Activated naive CD8-positive, alpha-beta T cell (primary cell): ENCODE results near the gene ANXA2R.

Experiments used
- H3K27ac Mint-ChIP-seq: one replicate; pipeline ENCODE4 v1.8.0; 2021; ENCODE audit warnings: mixed read lengths
- H3K27me3 Mint-ChIP-seq: one replicate; pipeline ENCODE4 v1.8.0; 2021; ENCODE audit warnings: mixed read lengths
- H3K36me3 Mint-ChIP-seq: one replicate; pipeline ENCODE4 v1.8.0; 2021; ENCODE audit warnings: mixed read lengths
- H3K4me1 Mint-ChIP-seq: one replicate; pipeline ENCODE4 v1.8.0; 2021; ENCODE audit warnings: low read depth, mixed read lengths
- H3K4me3 Mint-ChIP-seq: one replicate; pipeline ENCODE4 v1.8.0; 2021; ENCODE audit warnings: mild to moderate bottlenecking, mixed read lengths
- H3K9me3 Mint-ChIP-seq: one replicate; pipeline ENCODE4 v1.8.0; 2021; ENCODE audit warnings: low read depth, mixed read lengths

Gene ANXA2R

DNA sequence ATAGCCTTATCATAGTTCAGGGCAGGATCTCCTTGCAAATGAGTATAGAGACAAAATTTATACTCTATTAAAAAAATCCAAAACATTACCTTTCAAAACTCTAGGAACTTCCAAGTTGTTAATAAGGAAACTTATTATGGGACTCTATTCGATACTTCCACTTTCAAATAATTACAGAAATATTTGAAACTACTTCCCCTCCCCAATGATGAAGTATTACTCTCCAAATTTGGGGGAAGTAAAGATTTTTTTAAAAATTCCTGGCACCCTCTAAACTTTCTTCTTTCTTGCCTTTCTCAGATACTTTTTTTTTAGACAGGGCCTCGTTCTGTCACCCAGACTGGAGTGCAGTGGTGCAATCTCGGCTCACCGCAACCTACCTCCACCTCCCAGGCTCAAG lies 35.1 kb downstream of the ANXA2R start:
- Mint-ChIP-seq H3K27ac (no peak overlapping the region), H3K36me3 (no peaks in the 10 kb centered on the region), H3K27me3 (no peaks in the 10 kb centered on the region), H3K4me3 (no peak overlapping the region), H3K9me3 (no peaks in the 10 kb centered on the region), H3K4me1 (peaks cover 30% of the 10 kb centered on the region)

DNA sequence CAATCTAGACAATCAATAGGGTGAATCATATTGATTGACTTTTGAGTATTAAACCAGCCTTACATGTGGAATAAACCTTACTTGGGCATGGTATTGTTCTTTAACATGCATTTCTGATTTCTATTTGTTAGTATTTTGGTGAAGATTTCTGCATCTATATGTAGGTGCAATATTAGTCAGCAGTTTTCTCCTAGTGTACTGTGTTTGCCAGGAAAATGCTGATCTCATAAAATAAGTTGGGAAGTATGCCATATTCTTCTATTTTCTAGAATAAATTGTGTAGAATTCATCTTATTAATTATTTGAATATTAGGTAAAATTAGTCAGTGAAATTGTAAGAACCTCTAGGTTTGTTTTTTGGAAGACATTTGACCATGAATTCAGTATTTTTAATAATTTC lies 38.4 kb downstream of the ANXA2R start:
- H3K9me3 Mint-ChIP-seq, result no peaks in the 10 kb centered on the region
- no peak overlapping the region for H3K4me3 Mint-ChIP-seq
- H3K27ac Mint-ChIP-seq, result no peak overlapping the region
- H3K36me3 Mint-ChIP-seq, result no peaks in the 10 kb centered on the region
- no peaks in the 10 kb centered on the region for H3K27me3 Mint-ChIP-seq
- H3K4me1 Mint-ChIP-seq, result peaks cover 18% of the 10 kb centered on the region

DNA sequence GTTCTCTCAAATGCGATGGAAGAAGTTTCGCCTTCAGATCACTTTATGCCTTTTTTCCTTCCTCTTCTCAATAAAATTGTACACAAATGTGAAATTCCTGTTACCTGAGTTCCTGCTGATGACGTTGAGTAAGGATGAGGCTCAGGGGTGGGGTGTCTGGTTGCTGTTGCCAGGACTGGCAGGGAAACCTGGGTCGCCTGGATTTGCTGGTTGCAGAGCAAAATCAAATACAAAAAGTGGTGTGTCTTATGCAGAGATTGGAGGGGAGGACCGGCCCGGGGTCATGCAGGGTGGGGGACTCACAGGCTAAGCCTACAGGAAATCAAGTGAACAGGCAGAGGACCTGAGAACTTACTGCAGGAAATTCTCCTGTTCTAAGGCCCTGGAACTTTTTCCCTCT lies 39.2 kb downstream of the ANXA2R start:
- Mint-ChIP-seq H3K36me3 (no peaks in the 10 kb centered on the region), H3K27me3 (no peaks in the 10 kb centered on the region), H3K9me3 (no peaks in the 10 kb centered on the region), H3K27ac (no peak overlapping the region), H3K4me1 (peaks cover 18% of the 10 kb centered on the region), H3K4me3 (no peak overlapping the region)

DNA sequence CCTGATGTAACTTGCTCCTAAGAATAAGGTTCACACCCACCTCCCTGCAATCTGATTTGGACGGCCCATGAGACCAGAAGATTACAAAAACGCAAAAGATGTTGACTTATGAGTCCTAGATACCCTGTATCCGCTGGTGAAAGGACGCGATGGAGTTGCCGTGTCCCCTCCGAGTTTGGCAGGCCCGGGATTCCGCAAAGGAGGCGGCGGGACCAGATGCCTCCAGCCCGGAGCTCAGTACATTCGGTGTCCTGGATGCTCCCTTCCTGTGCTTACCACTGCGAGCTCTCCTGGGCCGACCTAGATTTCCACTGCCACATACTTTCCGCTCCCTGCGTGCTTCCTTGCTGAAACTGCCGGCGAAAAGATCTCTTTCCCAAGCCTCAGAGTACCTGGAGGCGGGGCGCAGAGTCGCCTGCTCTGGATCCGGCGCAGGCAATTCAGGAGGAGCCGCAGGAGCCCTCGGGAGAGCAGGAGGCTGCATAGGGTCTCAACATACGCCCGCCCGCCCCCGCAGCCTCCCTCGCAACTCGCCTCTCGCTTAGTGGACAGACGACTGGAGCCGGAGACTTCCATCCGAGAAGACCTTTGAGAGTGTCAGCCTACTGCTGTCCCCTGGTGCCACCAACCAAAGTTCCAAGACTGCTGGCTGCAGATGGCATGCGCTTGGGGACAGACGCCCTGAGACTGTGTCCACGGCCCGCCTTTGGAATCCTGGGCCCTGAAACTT lies 39.8 kb downstream of the ANXA2R start:
- H3K4me3 Mint-ChIP-seq, result no peak overlapping the region
- H3K27me3 Mint-ChIP-seq, result no peaks in the 10 kb centered on the region
- H3K27ac Mint-ChIP-seq, result peak overlapping the region; percentile 12
- no peaks in the 10 kb centered on the region for H3K9me3 Mint-ChIP-seq
- H3K36me3 Mint-ChIP-seq, result no peaks in the 10 kb centered on the region
- H3K4me1 Mint-ChIP-seq, result peaks cover 21% of the 10 kb centered on the region

DNA sequence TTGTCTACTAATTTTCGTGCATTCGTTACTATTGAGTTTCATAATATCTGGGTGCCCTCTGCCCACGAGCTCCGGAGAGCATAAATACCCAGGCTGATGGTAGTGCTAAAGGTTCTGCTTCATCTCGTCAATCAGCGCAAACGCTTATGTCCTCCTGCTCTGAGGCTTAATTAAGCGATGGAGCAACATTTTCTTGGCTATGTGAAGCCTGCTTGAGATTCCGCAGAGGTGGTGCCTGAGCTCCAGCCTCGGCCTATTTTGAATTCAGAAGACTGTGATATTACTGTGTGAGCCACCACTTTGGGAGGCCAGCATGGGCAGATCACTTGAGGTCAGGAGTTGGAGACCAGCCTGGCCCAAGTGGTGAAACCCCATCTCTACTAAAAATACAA lies 44.8 kb downstream of the ANXA2R start:
- no peaks in the 10 kb centered on the region for H3K36me3 Mint-ChIP-seq
- no peaks in the 10 kb centered on the region for H3K9me3 Mint-ChIP-seq
- peaks cover 36% of the 10 kb centered on the region for H3K4me1 Mint-ChIP-seq
- H3K27ac Mint-ChIP-seq, result peak overlapping the region; percentile 99
- H3K4me3 Mint-ChIP-seq, result peak overlapping the region; percentile 96
- H3K27me3 Mint-ChIP-seq, result no peaks in the 10 kb centered on the region

DNA sequence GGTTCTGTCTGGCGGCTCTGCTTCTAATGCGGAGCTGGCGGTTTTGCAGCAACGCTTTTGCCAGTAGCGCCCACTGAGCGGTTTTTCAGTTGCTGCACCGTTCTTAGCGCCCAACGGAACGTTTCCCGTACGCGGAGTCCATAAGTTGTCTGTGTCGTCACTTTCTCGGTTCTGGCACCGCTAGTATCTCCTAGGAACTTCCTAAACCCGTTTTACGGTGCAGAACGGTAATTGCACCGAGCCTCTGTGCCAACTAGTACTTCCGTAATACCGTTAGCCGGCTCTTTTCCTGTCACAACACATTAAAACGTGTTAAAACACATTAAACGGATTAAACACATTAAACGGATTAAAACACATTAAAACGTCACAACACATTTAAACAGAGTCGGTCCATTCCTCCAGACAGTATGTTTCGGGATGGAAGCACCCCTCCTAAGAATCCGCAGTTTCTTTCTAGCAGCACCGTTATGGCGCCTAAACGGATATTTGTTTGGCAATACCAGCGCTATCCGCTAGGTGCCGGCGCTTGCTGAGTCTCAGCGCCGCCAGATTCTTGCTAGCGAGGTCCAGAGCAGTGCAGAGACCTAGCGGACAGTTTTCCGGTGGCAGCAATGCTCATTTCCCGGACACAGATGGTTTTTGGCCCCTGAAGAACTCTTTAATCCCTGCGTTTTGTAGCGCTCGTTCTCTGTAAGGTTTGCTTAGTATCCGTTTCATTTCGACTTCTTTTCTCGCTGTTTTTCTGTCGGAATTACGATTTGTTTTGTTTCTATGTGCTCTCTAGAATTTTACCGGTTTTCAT lies 45.4 kb downstream of the ANXA2R start:
- Mint-ChIP-seq H3K9me3 (no peaks in the 10 kb centered on the region), H3K36me3 (no peaks in the 10 kb centered on the region), H3K4me1 (peaks cover 39% of the 10 kb centered on the region), H3K4me3 (peak overlapping the region; percentile 96), H3K27ac (peak overlapping the region; percentile 99), H3K27me3 (no peaks in the 10 kb centered on the region)

DNA sequence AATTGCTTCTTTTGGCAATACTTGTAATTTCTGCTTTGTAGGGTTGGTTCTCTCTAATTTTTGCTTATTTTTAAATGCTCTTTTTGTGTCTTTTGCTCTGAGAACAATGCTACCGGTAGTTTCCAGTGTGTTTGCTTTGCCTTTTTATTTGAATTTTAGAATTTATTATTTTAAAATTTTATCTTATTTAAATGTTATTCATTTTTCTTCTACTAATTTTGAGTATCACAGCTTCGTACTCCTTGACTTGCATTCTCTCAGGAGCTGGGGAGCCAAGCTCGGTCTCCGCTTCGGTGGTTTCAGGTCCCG lies 45.9 kb downstream of the ANXA2R start:
- Mint-ChIP-seq H3K4me1 (peaks cover 43% of the 10 kb centered on the region), H3K27me3 (no peaks in the 10 kb centered on the region), H3K4me3 (peak overlapping the region; percentile 96), H3K27ac (peak overlapping the region; percentile 99), H3K9me3 (no peaks in the 10 kb centered on the region), H3K36me3 (no peaks in the 10 kb centered on the region)

DNA sequence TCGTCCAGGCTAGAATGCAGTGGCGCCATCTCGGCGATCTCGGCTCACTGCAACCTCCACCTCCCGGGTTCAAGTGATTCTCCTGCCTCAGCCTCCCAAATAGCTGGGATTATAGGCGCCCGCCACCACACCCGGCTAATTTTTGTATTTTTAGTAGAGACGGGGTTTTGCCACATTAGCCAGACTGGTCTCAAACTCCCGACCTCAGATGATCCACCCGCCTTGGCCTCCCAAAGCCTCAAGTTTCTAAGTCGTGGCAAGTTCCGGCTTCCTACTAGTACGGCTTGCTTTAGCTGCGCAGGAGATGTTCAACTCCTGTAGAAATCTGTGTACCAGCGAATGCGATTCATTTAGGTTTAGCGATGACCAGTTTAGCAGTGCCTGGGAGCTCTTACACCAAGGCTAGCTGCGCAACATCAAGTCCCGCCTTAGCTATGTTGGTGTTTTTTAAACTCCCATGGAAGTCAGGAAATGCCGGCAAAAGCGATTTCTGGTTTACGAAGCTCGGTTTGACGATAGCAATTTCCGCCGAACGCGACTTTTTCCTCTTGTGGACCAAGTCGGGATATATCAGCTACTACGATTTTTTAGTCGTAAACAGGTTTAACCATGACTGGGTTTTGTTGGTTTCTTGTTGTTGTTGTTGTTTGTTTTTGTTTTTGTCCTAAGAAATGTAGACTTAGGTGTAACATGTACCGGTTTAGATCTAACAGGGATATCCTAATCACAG lies 46.4 kb downstream of the ANXA2R start:
- Mint-ChIP-seq H3K4me1 (peaks cover 49% of the 10 kb centered on the region), H3K27ac (peak overlapping the region; percentile 99), H3K36me3 (no peaks in the 10 kb centered on the region), H3K27me3 (no peaks in the 10 kb centered on the region), H3K4me3 (peak overlapping the region; percentile 96), H3K9me3 (no peaks in the 10 kb centered on the region)

DNA sequence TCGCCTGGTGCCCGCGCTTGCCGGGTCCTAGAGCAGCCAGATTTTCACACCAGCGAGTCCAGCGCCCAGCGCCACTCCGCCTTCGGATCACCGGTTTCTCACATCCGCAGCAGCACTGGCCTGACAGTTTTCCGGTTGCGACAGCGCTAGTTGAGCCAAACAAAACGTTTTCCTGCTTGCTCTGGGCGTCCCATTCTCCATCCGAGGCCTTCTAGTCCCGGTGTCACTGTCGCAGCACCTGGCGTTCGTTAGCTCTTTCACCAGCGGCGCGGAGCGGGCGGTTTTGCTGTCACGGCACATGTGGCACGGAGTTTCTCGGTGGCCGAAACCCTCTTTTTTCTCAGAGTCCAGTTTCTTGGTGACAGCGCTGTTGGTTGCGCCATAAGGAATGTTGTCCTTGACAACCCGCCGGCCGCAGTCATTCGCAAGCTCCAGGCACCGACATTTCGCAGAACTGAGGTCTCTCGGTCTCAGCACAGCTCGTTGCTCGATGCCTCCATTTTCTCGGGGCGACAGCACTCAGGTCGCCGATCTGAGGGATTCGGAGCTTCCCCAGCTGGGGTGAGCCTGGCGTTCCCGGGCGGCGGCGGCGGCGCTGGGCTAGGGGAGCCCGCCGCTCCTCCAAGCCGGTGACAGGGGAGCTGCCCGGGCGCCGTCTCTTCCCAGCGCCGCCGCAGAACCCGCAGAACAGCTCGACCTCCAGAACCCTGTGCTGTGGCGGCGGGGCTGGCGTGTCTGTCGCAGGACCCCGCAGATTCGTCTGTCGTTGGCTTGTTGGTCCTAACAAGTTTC lies 47.8 kb downstream of the ANXA2R start:
- H3K27me3 Mint-ChIP-seq, result no peaks in the 10 kb centered on the region
- H3K4me1 Mint-ChIP-seq, result peaks cover 61% of the 10 kb centered on the region
- H3K4me3 Mint-ChIP-seq, result peak overlapping the region; percentile 96
- no peaks in the 10 kb centered on the region for H3K9me3 Mint-ChIP-seq
- peak overlapping the region; percentile 99 for H3K27ac Mint-ChIP-seq
- H3K36me3 Mint-ChIP-seq, result peaks cover 4% of the 10 kb centered on the region

DNA sequence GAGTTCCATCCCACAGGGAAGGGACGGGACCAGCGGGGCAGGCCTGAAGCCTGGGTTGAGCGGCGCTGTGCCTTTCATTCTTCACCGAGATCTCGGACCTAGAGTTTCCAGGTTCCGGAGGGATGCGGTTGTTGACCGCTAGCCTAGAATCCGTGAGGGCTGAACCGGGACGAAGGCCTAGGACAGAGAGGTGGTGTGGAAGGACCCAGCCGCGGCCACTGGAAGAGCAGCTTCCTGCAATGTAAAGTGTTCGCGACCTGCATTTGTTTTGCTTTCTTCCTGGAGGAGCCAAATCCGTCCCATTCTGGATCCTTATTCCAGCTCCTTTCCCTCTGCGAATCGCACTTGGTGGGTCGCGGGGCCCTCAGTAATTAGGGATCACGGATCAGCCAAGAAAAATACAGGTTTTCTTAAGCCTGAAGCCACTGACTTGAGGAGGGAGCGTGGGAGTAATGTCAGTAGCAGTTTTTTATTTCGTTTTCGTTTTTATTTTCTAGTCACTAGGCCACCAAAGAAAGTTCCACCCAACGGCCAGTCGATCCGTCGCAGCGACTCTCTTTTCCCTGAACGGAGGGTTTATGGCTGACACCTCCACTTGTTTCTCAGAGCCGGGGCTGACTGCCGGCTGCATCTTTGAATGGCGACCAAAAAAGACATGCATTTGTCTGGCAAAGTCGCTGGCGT lies 48.6 kb downstream of the ANXA2R start:
- Mint-ChIP-seq H3K4me1 (peaks cover 67% of the 10 kb centered on the region), H3K27ac (peak overlapping the region; percentile 99), H3K4me3 (peak overlapping the region; percentile 96), H3K36me3 (peaks cover 4% of the 10 kb centered on the region), H3K9me3 (no peaks in the 10 kb centered on the region), H3K27me3 (no peaks in the 10 kb centered on the region)

DNA sequence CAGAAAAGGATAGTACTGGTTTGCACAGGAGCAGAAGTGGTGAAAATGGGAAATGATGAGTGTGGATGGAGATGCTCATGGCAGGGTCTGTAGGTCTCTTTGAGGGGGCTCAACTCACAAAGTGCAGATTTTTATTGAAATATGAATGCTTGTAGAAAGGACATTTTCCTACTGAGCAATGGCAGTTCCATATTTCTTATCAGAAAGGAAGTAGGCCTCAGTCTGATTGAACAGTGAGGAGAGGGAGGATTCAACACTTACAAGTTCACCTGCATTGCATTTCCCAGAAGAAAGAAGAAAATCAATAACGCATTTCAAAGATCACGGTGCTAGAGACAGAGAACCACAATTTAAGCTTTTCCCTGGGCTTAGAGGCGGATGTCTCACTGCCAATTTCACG lies 49.2 kb downstream of the ANXA2R start:
- Mint-ChIP-seq H3K9me3 (no peaks in the 10 kb centered on the region), H3K4me3 (peak overlapping the region; percentile 96), H3K27me3 (no peaks in the 10 kb centered on the region), H3K27ac (peak overlapping the region; percentile 99), H3K4me1 (peaks cover 68% of the 10 kb centered on the region), H3K36me3 (peaks cover 4% of the 10 kb centered on the region)
